Uterus (tissue), 2 donors: Measurements from ENCODE around the gene ITGB1.

Source experiments
- CTCF ChIP-seq, 4 experiments: fragments of 200-600 bp in 2 of 4; fragments of 450-650 bp in 2 of 4; sonication (generic) in 2 of 4; IDR thresholded peaks; one replicate each; pipeline ENCODE4 v1.5.1; 2016 to 2019; ENCODE audit warnings: antibody characterized with exemption in 4 of 4, mild to moderate bottlenecking in 2 of 4, moderate library complexity in 1 of 4
- POLR2A ChIP-seq, 2 donors: fragments of 450-650 bp; IDR thresholded peaks; one replicate each; pipeline ENCODE4 v1.6.1; 2016; ENCODE audit warnings: antibody characterized with exemption in 2 of 2, mild to moderate bottlenecking in 1 of 2, moderate library complexity in 1 of 2

DNA sequence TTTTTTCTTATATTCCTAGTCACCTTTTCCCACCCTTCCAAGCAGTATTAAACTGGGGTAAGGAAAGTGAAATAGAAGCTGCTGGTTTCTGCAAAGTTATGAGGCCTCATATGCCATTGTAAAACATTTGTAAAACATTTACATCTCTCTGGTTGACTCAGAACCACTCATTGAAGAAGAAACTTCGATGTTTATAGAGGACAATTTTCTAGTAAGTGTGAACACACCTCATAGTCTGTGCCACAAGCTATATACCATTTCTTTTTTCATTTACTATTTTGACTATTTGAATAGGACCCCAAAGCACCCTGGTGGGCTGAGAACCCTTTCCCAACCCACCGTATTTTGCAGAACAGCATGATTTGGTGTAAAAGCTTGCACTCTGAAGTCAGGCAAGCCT is 12.9 kb upstream of the ITGB1 start:
- TF ChIP-seq CTCF (IDR thresholded peaks at IDR 0.05) (no peak), POLR2A (IDR thresholded peaks at IDR 0.05) (no peak)
